HG03095 (cell line): ENCODE data around the gene IRF7.
A peak's percentile ranks its signal among the peaks of the same experiment; 100 is the strongest.
"Not testable (repeated sequence)": the region's sequence is repeated elsewhere in the genome, so short reads cannot be mapped to it uniquely, and the experiment has no call there.

Source experiments
- ATAC-seq: cut with Tn5 transposase; IDR thresholded peaks from one replicate; pipeline ENCODE4 v1.9.1; 2021; ENCODE audit warnings: moderate library complexity; ENCODE audit not compliant: unreplicated experiment

The IRF7 gene

DNA sequence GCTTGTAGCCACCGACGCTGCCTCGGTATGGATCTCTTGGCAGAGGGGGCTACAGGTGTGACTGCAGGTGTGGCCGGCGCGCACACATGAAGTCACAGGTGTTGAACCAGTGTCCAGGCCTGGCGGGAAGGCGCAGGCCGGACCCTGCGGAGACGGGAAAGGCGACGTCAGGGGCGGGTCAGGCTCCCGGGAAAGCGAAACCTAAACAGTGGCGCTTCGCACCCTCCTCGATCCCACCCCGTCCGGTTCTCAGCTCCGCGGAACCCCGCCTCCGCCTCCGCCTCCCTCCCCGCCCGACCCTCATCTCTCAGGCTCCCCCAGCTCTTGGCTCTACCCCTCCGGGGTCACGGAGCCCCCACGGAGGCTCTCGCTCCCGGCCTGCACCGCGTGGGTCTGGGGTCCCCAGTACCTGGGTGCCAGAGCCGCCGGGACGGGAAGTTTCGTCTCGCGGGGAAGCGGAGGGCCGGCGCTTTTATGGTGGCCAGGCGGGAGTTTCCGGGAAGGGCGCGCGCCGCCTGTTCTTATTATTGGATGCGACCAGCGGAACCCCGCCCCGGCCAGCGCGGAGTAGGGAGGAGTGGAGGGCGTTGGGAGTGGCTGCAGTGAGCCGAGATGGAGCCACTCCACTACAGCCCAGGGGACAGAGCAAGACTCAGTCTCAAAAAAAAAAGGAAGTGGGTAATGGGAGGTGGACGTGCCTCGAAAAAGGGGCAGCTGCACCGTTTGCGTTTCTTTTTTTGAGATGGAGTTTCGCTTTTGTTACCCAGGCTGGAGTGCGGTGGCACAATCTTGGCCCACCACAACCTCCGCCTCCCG, at the start of gene IRF7:
Gene IRF7 (minus strand): TSS at position 447 of the 816 bp plus-strand sequence. CDS start 586 bp downstream, outside the sequence.
- peak; percentile 61 for ATAC-seq

DNA sequence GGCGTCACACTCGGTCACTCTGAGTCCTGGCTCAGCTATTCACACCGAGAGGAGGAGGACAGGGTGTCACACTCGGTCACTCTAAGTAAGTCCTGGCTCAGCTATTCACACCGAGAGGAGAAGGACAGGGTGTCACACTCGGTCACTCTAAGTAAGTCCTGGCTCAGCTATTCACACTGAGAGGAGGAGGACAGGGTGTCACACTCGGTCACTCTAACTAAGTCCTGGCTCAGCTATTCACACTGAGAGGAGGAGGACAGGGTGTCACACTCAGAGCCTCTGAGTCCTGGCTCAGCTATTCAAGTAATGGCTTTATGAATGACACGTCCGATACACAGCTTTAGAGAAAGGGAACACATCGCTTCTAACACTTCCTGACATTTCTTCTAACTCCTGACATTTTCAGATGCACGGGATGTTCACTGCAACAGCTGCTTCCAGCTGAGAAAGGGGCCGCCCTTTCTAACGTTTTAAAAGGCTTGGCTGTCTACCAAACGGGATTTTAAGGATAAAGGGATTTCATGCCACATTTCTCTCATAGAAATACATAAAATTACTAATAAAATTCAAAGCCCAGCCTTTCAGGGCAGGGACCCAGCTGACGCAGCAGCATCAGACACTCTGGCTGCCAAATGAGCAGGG, 49.4 kb upstream of the IRF7 start:
- no peak for ATAC-seq

DNA sequence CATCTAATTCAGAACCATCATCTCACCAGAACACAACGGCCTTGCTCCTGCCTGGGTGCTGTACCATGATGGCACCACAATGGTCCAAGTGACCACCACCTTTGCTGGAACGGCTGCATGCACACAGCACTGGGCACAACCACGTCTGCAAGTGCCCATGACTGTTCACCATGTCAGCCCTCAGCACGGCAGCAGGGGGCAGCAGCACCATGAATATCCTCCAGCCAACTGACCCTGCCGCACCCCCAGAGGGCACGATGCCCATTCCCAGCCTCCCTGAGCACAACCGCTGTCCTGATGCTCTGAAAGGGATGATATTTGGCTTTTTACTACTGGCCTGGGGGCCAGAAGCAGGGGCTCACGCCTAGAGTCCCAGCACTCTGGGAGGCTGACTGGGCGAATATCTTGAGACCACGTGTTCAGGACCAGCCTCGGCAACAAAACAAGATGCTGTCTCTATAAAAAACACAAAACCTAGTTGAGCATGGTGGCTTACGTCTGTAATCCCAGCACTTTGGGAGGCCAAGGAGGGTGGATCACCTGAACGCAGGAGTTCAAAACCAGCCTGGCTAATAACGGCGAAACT, 47.0 kb upstream of the IRF7 start:
- ATAC-seq = no peak

DNA sequence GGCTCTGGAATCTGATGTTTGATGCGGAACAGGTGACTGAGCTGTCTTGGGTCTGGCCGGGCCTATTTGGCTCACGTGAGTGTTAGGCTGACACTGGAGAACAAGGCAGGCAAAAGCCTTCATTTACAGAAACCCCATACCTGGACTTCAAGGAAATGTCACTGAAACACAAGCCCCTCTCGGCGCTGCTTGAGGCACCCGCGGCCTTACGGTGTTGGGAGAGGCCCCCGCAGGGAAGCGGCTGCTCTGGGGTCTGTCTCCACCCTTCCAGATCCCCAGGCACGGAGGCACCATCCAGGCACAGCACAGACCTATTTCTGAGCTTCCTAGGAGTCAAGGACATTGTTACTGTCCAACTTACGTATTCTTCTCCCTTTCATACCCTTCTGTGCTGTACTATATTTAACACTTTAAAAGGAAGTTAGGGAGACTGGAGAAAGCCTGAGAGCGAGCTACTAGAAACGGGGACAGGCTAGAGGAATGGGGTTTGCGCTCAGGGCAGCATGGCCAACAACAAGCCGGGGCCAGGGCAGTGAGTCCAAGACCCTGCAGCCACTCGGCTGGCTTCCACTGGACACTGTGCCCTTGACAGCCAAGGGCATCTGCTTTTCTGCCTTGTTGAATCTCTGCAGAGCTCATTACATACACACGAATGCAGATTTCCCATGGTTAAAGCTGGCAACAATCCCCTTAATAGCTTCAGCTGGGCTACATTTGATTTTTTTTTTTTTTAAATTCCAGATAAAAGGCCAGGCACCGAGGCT, 45.1 kb upstream of the IRF7 start:
- no peak for ATAC-seq

DNA sequence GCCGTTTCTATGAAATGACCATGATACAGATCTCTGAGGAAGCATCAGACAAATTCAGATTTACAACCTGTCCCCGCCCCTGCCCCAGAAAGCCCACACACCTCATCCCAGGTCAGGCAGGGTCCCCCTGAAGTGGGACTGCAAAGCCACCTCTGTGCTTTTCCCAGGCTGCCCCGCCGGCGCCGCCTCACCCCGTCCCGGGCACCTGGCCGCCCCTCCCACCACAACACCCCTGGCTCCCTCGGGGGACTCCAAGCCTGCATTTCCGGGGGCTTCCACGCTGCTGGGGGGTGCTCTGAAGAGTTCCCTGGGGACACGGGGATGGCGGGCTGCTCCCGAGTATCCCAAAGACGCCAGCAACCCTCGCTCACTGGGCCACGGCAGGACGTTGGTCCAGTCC, 44.5 kb upstream of the IRF7 start:
- ATAC-seq = no peak

DNA sequence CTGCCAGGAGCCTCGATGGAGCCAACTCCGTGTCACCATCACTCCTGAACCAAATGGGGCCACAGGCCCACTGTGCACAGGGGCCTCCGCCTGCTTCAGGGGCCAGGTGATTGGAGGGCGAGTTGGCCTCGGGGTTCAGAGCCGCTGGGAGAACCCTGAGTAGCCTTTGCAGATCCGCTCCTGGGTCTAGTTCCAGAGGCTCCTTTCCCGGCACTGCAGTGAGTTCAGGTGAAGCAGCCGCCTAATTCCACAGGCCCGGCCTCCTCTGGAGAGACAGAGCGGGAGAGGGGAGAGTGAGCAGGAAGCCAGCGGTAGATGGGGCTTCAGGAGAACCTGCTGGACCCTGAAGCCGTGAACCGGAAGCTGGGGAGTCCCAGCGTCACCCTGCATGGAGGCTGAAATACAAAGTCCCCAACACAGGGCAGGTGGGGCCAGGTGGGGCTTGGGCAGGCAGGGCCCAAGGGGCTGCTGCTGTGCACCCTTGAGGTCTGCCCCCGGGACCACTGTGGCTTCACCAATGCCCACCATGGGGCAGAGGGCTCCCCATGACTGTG, 43.9 kb upstream of the IRF7 start:
- ATAC-seq = no peak

DNA sequence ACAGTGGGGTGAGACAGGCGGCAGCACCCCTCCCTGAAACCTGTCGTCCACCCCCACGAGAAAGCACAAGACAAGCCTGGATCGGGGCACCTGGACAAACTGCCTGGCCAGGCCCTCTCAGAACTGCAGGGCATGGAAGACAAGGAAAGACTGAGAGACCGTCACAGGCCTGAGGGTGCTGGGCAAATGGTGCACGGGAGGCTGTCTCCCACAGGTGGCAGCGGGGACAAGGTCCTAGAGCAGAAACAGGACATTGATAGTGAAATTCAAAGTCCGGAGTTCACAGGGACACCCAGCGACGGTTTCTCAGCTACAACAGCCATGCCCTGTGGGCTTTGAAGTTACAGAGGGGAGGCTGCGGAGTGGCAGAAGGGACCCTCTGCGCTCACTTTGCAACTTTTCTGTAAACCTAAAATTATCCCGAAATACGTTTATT, 42.0 kb upstream of the IRF7 start:
- no peak for ATAC-seq

DNA sequence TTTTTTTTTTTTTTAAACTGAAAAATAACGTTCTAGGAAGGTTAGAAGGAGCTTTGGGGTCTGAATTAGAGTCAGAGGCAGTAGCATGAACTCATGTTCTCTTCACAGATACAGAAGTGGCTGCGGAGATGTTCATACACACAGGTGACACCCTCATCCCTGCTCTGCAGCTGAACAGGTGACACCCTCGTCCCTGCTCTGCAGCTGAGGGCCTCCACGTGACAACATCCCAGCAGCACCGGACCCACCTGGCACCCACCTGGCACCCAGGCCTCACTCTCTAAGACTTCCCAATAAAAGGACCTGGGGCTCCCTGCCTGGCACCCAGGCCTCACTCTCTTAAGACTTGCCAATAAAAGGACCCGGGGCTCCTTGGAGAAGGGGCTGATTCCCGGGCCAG, 41.1 kb upstream of the IRF7 start:
- no peak for ATAC-seq

GRCh38 chr11:656426-656825, 40.7 kb upstream of the IRF7 start:
- no peak for ATAC-seq

- no peak for ATAC-seq
These were observed 39.4 kb upstream of the IRF7 start for GRCh38 chr11:655036-655726.

DNA sequence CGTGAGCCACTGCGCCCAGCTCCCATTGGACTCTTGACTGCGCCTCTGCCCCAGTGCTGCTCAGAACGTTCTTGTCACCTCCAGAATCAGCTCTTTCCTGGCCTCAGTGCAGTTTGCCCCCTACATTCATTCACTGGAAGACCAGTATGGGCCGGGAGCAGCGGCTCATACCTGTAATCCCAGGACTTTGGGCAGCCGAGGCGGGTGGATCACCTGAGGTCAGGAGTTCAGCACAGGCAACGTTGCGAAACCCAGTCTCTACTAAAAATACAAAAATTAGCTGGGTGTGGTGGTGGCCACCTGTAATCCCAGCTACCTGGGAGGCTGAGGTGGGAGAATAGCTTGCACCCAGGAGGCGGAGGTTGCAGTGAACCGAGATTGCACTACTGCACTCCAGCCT, 38.7 kb upstream of the IRF7 start:
- not testable (repeated sequence) for ATAC-seq

DNA sequence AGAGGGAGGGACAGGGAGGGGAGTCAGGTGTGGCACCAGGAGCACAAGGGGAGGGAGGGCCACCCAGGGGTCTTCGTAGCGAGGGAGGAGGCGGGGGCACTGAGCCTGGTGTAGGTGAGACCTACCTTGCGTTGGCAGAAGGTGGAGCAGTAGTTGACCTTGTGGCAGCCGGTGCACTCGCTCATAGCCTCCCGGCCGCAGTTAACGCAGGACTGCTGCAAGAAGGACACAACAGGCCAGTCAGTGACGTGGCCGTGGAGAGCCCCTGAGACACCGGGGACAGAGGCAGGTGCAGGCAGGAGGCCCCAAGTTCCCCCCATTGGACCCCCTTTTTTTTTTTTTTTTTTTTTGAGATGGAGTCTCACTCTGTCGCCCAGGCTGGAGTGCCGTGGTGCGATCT, 38.1 kb upstream of the IRF7 start:
- no peak for ATAC-seq

- ATAC-seq = not testable (repeated sequence)
These were observed 37.4 kb upstream of the IRF7 start for GRCh38 chr11:653136-653535.

DNA sequence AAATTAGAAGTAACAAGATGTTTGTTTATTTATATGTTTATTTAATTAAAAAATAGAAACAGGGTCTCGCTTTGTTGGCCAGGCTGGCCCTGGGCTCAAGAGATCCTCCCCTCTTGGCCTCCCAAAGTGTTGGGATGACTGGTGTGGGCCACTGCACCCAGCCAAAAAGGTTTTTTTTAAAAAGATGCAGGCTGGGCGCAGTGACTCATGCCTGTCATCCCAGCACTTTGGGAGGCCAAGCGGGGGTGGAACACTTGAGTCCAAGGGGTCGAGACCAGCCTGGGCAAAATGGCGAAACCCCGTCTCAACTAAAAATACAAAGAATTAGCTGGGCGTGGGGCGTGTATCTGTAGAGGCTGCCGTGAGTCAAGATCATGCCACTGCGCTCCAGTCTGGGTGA, 34.7 kb upstream of the IRF7 start:
- no peak for ATAC-seq

GRCh38 chr11:647672-648158, 32.0 kb upstream of the IRF7 start:
- not testable (repeated sequence) for ATAC-seq

DNA sequence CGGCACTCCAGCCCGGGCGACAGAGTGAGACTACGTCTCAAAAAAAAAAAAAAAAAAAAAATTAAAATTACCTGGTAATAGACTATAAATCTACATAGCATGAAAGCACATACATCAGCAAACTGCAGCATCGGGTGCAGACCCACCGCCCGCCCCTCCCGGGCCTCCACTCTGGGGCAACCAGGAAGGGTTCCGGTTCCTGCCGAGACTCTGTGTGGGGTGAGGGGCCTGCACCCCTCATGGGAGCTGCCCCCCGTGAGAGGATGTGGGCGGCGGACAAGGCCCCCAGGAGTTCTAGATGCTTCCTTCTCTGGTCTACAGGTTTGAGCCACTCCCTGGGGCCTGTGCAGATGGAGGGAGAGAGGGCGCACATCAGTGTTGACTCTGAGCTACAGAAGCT, 30.5 kb upstream of the IRF7 start:
- no peak for ATAC-seq

DNA sequence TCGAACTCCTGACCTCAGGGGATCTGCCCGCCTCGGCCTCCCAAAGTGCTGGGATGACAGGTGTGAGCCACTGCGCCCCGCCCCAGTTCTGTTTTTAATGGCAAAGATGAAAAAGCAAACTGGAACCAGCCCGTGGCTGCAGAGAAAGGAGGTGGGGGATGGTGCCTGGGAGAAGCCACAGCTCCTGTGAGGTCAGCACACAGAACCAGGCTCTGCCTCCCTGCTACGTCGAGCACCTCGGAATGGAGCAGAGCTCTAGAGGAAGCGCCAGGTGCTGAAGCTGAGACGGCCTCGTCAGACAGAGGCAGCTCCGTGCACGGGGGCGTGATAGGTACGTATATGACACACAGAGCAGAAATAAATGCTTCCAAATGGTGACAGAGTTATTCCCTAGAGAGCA, 29.8 kb upstream of the IRF7 start:
- no peak for ATAC-seq

- no peak for ATAC-seq
These were observed 28.3 kb upstream of the IRF7 start for GRCh38 chr11:643849-644738.

GRCh38 chr11:643366-643765, 27.6 kb upstream of the IRF7 start:
- ATAC-seq = no peak
